Effector CD4-positive, alpha-beta T cell (primary cell): Measurements from ENCODE around the gene ORC1.

Experiments
- DNase-seq: peaks from one replicate; pipeline ENCODE4 v3.0.0-alpha.2; 2020

The ORC1 gene

DNA sequence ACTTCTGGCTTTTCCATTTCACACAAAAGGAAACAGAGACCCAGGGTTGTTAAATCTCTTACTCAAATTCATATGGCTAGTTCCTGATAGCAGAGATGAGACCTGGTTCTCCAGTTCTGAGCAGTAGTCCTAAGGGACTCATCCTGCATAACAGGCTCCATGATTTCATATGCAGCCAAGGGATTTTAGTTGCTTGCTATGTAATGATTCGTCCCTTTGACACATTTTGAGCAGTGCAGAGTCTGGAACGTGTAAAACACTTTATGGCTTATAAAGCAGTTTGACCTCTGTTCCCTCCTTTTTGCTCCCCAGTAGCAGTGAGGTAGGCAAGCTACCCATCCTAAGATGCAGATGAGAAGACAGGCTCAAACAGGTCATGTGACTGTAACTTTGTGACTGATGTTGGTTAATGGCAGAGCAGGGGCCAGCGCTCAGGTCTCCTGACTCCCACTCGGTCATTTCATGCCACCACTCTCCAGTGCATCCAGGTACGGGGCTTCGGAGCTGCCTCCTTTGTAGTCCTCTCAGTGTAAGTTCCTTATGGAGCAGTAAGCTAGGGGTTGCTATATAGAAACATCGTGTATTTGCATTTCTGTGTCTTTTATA, 62.5 kb downstream of the ORC1 start:
- no peak for DNase-seq

DNA sequence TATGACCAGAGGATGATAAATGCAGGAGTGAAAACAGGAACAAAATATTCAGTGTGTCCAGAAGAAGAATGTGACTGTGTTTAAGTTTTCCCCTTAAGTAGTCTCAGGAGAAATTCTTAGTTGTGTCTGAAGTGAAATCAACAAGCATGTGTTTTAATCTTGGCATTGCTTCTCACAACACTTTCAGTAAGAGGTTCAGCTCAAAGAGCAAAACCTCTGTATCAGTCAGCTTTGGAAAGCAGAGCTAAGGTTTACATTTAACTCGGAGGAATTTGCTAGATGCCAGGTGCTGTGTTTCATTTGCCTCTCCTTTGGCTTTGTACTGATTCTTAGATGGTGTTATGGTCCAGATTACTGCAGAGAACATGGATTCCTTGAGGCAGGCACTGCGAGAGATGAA, 66.8 kb downstream of the ORC1 start:
- DNase-seq = no peak

DNA sequence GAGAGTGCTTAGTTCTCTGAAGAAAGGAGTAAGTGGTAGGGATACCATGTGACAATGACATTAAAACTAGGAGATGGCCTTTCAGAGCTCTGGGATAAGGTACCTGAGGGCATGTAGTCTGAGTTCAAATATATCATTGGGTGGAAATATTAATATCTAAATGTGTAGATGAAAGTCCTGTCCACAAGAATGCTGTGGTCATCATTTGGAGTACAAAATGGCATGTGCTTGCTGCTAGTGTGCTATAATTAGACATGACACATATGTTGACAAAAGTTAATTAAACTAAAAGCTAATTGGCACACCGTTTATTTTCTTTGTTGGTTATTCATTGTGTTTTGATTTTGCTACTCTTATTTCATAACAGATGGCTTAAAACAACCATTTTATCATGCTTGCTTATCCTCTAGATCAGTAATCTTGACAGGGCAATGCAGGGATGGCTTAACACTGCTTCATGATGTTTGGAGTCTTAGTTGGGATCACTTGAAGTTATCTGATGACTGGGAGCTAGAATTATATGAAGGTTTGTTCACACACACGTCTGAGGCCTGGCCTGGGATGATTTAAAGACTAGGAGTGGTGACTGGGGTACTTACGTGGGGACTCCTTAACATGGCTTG, 69.2 kb downstream of the ORC1 start:
- DNase-seq = no peak

DNA sequence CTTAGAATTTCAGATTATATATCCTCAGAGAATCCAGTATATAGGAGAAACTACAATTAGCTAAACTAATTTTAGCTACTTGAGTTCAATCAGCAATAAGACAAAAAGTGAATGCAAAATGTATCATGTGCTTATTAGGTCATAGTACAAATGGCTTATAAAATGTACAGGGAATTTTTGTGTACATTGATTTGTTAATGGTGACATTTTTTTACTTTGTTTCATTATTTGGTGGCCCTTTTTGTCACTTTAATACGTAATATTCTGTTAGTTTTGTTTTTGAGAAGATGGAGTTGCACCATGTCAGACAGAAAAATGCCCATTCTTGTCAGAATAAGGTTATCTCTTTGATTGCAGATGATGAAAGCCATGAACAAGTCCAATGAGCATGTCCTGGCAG, 71.8 kb downstream of the ORC1 start:
- no peak for DNase-seq

DNA sequence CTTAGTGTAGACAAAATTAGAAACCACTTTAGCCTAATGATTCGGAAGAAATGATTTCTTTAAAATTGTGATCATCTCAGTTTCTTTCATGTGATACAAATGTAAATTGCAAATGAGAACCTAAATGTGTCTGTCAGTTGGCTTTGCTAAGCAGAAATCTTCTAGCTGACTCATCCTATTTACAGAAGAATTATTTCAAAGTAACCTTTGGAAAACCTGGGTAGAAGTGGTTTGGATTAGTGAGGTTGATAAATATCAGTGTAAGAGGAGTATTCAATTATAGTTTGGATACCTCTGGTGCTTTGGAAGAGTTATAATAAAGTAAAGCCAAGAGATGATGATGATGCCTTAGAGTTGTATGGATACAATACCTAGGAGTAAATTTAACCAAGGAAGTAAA, 75.6 kb downstream of the ORC1 start:
- DNase-seq = no peak

DNA sequence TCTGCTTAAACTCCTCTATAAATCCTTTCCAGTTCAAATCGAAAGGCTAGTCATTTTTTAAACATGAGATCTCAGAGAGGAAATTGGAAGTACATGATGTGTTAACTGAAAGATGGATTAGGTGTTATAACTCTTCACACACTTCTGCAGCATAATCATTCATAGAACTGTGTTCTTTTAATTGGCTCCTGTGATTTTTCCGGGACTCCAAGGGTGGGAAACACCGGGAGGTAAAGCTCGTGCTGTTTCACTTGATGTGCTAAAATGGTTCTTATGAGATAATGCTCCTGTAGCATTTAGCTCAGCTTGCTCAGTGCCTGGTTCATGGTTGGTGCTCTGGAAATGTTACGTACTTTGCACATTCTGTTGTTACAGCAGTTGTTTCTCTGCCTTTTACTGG, 78.4 kb downstream of the ORC1 start:
- no peak for DNase-seq

DNA sequence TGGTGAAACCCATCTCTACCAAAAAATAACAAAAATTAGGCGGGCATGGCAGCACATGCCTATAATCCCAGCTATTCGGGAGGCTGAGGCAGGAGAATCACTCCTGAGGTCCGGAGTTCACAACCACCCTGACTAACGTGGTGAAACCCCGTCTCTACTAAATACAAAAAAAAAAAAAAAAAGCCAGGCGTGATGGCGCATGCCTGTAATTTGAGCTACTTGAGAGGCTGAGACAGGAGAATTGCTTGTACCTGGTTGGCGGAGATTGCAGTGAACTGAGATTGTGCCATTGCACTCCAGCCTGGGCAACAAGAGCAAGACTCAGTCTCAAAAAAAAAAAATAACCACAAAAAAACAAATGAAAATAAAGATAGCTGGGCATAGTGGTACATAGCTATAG, 80.5 kb downstream of the ORC1 start:
- DNase-seq = no peak
